Measurements from ENCODE around the gene ARHGEF39. TPM values are rescaled to one million over a fixed set of nuclear protein-coding genes. Genes with fewer than 3 reads are reported as not detected.
A peak's percentile ranks its signal among the peaks of the same experiment; 100 is the strongest.

ARHGEF39 gene
- total and polyA plus RNA-seq, 9 of the 15 experiments (the other 6 are each of a cell fraction or from before 2014, with no cell fraction given) = 2.8 to 21.7 (median 12.9) TPM

DNA sequence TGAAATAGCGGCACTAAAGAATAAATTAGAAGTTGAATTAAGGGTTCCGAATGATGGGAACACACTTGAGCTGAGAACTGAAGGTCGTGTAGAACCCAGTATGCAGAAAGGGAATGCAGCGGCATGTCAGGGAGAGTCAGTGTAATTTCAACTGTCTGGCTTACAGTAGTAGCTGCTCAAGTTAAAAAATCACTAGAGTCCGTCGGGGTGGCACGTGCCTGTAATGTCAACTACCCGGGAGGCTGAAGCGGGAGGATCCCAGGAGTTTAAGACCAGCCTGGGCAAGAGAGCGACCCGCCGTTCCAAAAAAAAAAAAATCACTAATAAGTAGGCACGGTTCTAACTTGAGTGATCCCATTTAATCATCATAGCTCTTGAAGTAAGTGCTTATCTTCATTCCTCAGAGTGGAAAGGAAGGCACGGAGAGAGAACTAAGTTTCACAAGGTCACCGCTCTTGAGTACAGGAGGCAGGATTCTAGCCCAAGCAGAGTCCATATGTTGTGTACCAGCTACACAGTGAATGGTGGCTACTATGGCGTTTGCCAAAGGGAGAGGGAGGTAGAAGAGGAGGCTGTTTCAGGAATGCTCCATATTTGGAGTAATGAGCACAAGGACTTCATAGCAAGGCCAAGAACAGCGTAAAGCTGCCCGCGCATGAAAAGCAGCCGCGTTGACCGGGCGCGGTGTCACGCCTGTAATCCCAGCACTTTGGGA, 8.0 kb downstream of the ARHGEF39 start (continued):
- TF ChIP-seq CHD4 (IDR thresholded peaks at IDR 0.05; ENCODE audit: insufficient read depth, insufficient replicate concordance, low read depth, low read length, poor library complexity, severe bottlenecking) (peak; percentile 53), HMGN3 (IDR thresholded peaks at IDR 0.05; ENCODE audit: borderline replicate concordance, extremely low read depth, insufficient read length, low read depth, low read length) (no peak), CBX5 (IDR thresholded peaks at IDR 0.05; ENCODE audit: borderline replicate concordance, low read depth) (no peak), PHF8 (IDR thresholded peaks at IDR 0.05; ENCODE audit: borderline replicate concordance, low read length) (0 out of 2 replicates have a peak, but pooled peaks have one; percentile 23), SMAD2 (IDR thresholded peaks at IDR 0.05; ENCODE audit: low read depth, low read length) (no peak), ZNF175 (CRISPR knock-in tag; IDR thresholded peaks at IDR 0.05; ENCODE audit: low read depth) (0 out of 2 replicates have a peak, but pooled peaks have one; percentile 1), ADNP (tag; IDR thresholded peaks at IDR 0.05) (0 out of 2 replicates have a peak, but pooled peaks have one; percentile 28), ZNF263 (CRISPR knock-in tag; IDR thresholded peaks at IDR 0.05; ENCODE audit: borderline replicate concordance) (no peak), ZFX (CRISPR knock-in tag; IDR thresholded peaks at IDR 0.05) (peak; percentile 28)
- TF ChIP-seq, protein P1, sequence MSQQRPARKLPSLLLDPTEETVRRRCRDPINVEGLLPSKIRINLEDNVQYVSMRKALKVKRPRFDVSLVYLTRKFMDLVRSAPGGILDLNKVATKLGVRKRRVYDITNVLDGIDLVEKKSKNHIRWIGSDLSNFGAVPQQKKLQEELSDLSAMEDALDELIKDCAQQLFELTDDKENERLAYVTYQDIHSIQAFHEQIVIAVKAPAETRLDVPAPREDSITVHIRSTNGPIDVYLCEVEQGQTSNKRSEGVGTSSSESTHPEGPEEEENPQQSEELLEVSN (IDR thresholded peaks at IDR 0.05; ENCODE audit: borderline replicate concordance in 1 of 2, extremely low read depth in 1 of 2, insufficient read depth in 1 of 2, insufficient read length in 1 of 2, low read depth in 1 of 2, low read length in 1 of 2, poor library complexity in 1 of 2, severe bottlenecking in 1 of 2) = peak in 1 of 2 experiments; percentile 33
- TF ChIP-seq, protein P2, sequence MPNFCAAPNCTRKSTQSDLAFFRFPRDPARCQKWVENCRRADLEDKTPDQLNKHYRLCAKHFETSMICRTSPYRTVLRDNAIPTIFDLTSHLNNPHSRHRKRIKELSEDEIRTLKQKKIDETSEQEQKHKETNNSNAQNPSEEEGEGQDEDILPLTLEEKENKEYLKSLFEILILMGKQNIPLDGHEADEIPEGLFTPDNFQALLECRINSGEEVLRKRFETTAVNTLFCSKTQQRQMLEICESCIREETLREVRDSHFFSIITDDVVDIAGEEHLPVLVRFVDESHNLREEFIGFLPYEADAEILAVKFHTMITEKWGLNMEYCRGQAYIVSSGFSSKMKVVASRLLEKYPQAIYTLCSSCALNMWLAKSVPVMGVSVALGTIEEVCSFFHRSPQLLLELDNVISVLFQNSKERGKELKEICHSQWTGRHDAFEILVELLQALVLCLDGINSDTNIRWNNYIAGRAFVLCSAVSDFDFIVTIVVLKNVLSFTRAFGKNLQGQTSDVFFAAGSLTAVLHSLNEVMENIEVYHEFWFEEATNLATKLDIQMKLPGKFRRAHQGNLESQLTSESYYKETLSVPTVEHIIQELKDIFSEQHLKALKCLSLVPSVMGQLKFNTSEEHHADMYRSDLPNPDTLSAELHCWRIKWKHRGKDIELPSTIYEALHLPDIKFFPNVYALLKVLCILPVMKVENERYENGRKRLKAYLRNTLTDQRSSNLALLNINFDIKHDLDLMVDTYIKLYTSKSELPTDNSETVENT (CRISPR knock-in tag; IDR thresholded peaks at IDR 0.05) = 0 out of 2 replicates have a peak, but pooled peaks have one; percentile 15
- TF ChIP-seq, protein P3, sequence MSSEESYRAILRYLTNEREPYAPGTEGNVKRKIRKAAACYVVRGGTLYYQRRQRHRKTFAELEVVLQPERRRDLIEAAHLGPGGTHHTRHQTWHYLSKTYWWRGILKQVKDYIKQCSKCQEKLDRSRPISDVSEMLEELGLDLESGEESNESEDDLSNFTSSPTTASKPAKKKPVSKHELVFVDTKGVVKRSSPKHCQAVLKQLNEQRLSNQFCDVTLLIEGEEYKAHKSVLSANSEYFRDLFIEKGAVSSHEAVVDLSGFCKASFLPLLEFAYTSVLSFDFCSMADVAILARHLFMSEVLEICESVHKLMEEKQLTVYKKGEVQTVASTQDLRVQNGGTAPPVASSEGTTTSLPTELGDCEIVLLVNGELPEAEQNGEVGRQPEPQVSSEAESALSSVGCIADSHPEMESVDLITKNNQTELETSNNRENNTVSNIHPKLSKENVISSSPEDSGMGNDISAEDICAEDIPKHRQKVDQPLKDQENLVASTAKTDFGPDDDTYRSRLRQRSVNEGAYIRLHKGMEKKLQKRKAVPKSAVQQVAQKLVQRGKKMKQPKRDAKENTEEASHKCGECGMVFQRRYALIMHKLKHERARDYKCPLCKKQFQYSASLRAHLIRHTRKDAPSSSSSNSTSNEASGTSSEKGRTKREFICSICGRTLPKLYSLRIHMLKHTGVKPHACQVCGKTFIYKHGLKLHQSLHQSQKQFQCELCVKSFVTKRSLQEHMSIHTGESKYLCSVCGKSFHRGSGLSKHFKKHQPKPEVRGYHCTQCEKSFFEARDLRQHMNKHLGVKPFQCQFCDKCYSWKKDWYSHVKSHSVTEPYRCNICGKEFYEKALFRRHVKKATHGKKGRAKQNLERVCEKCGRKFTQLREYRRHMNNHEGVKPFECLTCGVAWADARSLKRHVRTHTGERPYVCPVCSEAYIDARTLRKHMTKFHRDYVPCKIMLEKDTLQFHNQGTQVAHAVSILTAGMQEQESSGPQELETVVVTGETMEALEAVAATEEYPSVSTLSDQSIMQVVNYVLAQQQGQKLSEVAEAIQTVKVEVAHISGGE (CRISPR knock-in tag; IDR thresholded peaks at IDR 0.05) = no peak
- TF ChIP-seq, protein P4, sequence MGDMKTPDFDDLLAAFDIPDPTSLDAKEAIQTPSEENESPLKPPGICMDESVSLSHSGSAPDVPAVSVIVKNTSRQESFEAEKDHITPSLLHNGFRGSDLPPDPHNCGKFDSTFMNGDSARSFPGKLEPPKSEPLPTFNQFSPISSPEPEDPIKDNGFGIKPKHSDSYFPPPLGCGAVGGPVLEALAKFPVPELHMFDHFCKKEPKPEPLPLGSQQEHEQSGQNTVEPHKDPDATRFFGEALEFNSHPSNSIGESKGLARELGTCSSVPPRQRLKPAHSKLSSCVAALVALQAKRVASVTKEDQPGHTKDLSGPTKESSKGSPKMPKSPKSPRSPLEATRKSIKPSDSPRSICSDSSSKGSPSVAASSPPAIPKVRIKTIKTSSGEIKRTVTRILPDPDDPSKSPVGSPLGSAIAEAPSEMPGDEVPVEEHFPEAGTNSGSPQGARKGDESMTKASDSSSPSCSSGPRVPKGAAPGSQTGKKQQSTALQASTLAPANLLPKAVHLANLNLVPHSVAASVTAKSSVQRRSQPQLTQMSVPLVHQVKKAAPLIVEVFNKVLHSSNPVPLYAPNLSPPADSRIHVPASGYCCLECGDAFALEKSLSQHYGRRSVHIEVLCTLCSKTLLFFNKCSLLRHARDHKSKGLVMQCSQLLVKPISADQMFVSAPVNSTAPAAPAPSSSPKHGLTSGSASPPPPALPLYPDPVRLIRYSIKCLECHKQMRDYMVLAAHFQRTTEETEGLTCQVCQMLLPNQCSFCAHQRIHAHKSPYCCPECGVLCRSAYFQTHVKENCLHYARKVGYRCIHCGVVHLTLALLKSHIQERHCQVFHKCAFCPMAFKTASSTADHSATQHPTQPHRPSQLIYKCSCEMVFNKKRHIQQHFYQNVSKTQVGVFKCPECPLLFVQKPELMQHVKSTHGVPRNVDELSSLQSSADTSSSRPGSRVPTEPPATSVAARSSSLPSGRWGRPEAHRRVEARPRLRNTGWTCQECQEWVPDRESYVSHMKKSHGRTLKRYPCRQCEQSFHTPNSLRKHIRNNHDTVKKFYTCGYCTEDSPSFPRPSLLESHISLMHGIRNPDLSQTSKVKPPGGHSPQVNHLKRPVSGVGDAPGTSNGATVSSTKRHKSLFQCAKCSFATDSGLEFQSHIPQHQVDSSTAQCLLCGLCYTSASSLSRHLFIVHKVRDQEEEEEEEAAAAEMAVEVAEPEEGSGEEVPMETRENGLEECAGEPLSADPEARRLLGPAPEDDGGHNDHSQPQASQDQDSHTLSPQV (IDR thresholded peaks at IDR 0.05) = no peak
